GM18499 (cell line): ENCODE measurements around the gene WDR5B.

Experiments
- ATAC-seq: cut with Tn5 transposase; IDR thresholded peaks from one replicate; pipeline ENCODE4 v1.9.1; 2021; ENCODE audit warnings: moderate number of reproducible peaks; ENCODE audit not compliant: insufficient read depth, unreplicated experiment

Gene WDR5B

DNA sequence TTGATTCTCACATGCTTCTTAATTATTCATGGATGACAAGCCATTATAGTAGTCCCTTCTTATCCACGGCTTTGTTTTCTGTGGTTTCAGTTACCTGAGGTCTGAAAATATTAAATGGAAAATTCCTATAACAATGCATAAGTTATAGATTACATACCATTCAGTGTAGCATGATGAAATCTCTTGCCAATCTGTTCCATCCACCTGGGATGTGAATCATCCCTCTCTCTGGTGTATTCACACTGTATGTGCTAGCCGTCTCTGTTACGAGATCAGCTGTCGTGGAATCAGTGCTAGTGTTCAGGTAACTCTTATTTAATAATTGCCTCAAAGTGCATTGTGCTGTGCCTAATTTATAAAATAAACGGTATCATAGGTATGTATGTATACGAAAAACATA, 5.2 kb downstream of the WDR5B start:
- ATAC-seq, result no peak

DNA sequence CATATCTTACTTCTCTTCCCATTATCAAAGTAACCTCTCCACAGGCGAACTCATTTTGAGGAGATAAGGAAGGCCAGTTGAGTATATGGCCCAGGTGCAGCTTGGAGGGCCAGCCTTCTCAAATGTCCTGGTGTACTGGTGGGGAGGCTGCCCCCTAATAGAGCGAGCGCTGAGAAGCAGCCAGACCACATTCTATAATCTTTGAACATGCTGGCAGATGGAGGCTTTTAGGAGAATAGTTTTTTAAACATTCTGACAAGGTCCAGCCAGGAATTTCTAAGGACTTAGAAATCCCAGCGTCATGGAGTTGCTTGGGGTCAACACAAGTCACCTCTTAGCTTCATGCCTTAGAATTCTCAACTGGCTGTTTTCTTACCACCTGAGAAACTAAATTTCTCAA, 5.8 kb downstream of the WDR5B start:
- ATAC-seq, result no peak

DNA sequence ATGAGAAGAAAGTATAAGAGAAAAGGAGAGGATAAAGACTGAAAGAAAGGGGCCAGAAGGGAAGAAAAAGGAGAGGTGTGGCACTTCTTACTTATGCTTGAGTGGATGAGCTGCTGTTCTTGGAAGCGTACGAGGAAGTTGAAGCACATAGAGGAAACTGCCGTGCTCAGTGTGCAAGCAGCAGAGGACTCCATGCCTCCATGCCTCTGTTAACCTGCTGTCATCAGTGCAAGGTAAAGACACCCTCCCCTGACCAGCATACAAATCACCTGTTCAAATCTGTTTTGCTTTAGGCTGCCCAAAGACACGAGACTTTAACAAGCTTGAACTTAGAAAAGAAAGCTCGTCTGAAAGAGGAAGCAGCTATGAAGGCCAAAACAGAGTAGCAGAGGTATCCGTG, 6.4 kb downstream of the WDR5B start:
- no peak for ATAC-seq

DNA sequence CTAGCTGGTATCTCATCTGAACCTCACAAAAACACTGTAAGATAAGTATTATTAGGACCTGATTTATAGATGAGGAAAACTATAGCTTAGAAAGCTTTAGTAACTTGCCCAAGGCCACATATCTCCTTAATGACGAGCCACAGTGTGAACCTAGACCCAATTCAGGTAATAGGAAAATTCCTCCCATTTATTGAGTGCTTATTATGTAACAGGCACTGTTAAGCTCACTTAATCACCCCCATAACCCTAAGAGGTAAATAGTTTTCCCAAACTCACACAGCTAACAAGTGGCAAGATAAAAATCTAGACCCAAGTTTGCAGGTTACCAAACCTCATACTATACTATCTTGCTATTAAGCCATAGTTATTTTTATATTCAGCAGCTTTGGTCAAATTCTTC, 7.9 kb downstream of the WDR5B start:
- ATAC-seq, result no peak

DNA sequence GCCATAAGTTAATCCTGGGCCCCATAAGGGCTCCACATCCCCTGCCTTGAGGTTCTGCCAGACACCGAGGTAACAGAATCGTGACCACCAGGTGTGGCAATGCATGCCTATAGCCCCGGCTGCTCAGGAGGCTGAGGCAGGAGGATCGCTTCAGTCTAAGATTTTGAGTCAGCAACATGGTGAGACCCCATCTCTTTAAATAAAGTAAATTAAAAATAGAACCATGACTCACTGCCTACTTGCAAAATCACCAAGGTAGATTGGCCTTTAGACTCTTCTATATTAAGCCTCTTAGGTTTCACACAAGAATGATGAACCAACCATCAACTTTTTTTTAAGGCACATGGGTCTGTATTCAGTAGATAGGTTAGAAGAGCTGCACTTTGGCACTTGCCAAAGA, 9.7 kb downstream of the WDR5B start:
- ATAC-seq, result no peak

DNA sequence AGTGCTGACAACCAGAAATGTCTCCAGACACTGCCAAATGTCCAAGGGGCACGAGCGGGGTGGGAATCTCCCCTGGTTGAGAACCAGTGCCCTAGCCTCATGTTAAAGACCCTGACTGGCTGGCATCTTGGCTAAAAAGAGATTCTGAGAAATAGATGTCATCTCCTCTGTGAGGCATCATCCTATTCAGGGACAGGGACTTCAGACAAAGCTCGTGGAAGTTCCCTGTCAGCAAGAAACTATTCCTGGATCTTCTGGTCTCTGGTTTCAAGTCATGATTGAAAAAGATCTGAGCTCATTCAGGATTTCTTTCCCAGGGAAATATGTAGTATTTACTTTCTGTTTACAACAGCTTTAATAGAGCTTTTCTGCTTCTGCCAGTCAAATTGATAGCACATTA, 10.8 kb downstream of the WDR5B start:
- ATAC-seq, result no peak

DNA sequence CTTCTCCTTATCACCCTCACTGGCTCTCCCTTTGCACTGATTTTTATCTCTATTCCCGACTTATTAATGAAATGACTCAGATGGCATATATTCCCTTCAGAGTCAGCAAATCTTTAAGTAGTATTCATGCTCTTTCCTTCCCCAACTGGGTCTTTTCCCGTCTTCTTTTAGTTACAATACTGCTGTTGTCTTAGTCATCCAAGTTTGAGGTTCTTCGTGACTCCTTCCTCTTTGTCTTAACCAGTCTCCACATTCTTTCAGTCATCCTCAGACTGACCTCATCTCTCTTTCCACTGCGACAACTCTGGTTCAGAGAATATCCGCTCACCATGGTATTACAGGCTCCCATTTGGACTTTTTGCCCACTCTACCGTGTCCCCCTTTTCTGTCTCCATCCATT, 12.4 kb downstream of the WDR5B start:
- ATAC-seq, result no peak

DNA sequence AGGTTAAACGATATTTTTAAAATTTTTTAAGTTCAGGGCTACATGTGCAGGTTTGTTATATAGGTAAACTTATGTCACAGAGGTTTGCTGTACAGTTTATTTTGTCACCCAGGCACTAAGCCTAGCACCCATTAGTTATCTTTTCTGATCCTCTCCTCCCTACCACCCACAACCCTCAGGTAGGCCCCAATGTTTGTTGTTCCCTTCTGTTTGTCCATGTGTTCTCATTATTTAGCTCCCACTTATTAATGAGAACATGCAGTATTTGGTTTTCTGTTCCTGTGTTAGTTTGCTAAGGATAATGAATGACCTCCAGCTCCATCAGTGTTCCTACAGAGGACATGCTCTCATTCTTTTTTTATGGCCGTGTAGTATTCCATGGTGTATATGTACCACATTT, 16.9 kb downstream of the WDR5B start:
- ATAC-seq, result no peak

DNA sequence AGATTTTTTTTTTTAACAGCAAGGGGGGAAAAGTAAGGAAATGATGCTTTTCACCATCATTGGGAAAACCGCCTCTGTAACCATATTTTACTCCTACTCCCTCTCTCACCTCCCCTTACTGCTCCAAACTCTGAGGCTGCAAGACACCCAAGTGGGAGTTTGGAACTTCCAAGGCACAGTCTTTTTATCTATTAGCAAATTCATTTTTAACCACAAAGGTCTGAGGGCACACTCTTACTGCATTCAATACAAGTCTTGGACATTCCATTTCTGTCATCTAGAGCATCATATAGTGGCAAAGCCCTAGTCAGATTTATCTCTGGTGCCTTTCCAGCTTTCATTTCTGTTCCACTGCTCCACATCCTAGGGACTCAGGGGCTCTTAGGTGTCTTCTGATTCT, 18.7 kb downstream of the WDR5B start:
- ATAC-seq, result no peak

DNA sequence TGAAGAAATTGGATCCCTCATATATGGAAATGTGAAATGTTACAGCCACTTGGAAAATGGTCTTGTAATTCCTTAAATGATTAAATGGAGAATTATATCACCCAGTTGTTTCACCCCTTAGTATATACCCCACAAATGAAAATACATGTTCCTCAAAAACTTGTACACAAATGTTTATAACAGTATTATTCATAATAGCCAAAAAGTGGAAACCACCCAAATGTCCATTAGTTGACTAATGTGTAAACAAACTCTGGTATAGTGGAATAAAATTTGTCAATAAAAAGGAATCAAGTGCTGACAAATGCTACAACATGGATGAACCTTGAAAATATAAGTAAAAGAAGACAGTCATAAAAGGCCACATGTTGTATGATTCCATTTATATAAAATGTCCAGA, 19.4 kb downstream of the WDR5B start:
- no peak for ATAC-seq

DNA sequence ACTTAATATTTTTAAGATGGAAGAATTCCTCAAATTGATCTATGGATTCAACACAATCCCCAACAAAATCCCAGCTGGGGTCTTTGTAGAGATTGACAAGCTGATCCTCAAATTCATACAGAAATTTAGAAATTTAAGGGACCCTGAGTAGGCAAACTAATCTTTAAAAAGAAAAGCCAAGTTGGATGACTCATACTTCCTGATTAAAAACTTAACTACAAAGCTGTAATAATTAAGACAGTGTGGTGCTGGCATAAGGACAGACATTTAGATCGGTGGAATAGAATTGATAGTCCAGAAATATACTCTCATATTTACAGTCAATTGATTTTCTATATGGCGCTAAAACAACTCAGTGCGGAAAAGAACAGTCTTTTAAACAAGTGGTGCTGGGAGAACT, 20.3 kb downstream of the WDR5B start:
- ATAC-seq, result no peak

DNA sequence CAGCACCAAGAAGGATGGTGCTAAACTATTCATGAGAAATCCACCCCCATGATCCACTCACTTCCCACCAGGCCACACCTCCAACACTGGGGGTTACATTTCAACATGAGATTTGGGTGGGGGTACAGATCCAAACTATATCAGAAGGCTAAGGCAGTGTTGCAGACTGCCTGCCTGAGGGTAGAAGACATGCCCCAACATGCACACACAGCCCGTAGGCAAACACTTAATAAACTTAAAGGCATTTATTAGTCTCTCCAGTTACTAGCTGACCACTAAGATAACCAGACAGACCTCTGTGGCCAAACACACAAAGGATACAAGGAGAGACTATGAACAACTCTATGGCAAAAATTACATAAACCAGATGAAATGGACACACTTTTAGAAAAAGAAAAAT, 21.7 kb downstream of the WDR5B start:
- ATAC-seq, result no peak

DNA sequence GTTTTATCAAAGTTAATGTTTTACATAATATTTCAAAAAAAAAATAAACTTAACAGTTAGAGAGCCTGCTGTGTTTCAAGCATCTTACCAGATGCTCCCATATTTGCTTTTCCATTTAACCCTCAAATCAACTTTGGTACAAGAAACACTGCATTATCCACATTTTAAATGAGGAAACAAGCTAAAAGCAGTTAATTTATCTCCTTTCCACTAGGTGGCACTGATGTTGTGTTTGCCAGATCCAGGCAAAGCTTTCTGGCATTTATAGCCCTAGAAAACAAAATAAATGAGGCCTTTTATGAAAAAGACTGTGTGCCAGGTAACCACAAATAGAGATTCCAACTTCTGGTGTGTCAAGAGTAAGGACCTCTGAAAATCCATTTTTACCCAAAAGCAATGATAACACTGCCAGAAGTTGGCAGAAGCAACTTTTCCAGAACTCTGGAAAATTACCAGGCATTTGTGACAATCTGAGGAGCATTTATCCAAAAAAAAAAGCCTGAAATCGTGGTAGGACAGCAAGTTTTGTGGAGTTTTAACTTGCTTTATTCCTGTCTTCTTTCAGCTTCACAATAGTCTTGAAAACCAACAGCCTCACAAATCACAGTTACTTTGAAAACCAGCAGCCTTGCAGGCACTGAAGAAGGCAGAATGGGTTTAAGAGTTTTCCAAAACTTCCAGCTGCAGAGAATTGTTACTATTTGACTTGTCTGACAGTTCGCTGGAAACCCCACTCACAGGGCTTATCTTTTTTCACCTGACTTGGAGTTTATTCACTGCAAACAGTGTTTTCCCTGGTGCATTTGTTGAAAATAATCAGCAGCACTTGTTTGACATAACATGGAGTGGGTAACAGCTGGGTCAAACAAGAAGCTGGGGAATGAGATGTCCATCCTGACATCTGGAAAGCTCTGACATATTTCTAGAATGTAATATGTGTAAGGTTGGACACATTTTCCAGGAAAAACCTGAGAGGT, 22.7 kb downstream of the WDR5B start:
- ATAC-seq, result no peak

DNA sequence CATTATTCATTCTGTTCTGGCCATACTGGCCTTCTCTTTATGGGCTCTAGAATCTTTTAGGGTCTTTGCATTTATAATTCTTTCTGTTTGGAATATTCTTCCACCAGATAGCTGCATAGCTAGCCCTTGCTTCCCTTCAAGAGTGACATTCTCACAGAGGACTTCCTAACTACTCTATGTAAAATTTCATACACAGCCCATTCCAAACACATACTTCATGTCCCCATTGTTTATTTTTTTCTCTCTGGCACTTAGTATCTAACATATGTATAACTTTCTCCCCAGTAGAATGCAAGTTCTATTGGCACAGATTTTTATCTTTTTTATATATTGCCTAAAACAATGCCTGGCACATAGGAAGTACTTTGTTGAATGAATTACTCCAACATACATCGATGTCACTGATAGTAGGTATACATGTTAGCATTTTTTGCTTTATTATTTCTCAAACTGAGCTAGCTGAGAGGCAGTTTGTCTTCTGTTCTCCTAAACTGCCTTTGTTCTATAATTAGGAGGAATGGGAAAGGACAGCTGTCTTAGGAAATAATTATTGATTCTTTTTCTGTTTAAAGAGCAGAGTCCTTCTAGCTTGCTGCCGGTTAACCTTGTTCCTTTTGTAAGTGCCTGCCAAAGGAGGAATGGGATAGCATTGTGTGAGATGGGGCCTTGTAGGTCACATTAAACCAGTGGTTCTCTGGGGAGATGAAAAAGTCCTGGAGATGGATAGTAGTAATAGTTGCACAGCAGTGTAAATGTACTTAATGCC, 24.0 kb downstream of the WDR5B start:
- no peak for ATAC-seq

DNA sequence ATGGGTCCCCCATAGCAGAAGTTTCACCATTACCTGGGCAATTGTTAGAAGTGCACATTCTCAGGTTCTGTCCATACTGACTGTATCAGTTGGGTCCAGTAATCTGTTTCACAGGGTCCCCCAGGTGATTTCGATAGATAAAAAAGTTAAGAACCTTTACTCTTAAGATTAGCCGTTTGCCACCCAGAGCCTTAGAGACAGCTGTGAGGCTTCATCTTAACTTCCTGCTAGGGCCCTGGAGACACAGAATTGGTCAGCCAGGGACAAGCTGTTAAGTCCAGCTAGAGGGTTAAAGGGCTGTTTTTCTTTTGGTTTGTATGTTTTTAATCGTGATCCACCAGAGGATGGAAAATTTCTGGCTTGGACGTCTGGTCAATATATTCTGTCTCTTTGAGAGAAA, 25.2 kb downstream of the WDR5B start:
- ATAC-seq, result no peak

DNA sequence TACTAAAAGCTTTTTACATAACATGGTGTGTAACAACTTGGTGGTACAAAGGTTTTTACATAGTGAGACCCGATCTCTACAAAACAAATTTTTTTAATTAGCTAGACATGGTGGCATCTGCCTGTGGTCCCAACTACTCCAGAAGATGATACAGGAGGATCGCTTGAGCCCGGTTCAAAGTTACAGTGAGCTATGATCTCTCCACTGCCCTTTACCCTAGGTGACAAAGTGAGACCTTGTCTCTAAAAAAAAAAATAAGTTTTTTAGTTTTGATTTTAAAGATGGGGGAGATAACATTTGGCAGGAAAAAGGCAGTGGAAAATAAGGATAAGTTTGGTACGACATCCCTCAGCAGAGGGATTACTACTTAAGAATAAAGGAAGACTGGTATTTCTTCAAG, 26.0 kb downstream of the WDR5B start:
- ATAC-seq, result no peak

DNA sequence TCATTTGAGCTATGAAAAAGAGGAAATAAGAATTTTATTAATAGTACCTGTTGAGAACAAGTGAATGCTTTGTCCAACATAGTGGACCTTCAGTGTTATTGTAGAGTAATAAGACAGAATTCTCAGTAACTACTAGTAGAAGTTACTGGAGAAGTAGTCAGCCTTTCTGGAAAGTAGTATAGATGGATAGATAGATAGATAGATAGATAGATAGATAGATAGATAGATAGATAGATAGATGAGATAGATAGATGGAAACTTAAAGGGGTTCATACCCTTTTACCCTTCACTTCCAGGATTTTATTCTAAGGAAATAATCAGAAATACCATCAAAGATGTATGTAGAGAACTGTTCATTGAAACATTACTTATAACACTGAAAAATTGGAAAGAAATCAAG, 26.7 kb downstream of the WDR5B start:
- no peak for ATAC-seq

DNA sequence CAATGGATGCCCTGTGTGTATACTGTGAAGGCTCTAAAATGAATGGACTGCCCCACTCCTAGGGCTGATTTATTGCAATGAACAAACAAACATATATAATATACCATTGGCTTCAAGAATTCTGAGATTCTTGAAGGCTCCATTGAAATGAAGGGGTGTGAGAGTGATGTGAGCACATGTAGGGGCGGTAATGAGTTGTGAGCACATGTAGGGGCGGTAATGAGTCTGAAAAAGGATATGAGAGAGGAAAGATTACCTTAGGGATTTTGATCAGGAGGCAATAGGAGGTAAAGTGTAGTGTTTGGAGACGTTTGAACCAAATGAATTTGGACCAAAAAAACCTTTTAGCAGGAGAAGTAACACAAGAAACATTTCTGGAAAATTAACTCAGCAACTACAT, 28.2 kb downstream of the WDR5B start:
- ATAC-seq, result no peak

DNA sequence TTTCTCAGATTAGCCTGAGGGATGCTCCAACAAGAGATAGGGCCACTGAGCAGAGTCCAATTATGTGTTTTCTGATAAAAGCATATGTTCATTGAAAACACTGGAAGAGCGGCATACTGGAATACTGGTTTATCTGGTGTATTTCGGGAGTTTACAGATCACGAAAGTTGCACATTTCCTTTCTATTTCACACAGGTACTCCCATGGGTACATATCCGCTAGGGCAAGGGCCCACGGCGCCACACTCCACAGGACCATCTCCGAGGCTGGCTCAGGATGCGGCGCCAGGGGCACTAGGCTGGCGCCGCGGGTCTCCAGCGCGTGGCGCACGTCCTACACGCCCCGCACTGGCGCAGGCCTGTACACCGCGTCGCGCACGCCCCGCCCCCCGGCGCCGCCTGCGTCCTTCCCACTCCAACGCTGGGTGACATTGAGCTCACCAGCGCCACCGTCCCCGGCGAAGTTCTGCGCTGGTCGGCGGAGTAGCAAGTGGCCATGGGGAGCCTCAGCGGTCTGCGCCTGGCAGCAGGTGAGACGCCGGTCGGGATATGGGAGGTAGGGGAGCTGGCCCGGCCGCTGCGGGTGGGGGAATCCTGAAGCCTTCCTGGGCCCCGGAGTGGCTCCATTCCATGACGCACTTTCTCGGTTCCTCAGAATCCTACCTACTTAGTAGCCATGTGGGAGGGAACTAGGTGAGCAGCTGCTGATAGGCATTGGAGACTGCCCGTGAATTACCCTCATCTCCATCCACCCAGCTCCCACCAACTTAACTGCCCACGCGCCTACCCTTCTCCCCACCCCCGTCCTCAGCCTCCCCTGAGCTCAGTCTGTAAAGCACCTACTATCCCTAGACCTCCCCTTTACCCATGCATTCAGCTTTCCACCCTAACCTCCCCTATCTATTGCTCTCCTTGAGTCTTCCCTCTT, 31.8 kb downstream of the WDR5B start, which contains the start of gene FAM162A:
TSS of gene FAM162A (plus strand) at position 412 of the 927 bp plus-strand sequence. CDS start at position 496, 84 bp downstream.
- peak; percentile 73 for ATAC-seq

DNA sequence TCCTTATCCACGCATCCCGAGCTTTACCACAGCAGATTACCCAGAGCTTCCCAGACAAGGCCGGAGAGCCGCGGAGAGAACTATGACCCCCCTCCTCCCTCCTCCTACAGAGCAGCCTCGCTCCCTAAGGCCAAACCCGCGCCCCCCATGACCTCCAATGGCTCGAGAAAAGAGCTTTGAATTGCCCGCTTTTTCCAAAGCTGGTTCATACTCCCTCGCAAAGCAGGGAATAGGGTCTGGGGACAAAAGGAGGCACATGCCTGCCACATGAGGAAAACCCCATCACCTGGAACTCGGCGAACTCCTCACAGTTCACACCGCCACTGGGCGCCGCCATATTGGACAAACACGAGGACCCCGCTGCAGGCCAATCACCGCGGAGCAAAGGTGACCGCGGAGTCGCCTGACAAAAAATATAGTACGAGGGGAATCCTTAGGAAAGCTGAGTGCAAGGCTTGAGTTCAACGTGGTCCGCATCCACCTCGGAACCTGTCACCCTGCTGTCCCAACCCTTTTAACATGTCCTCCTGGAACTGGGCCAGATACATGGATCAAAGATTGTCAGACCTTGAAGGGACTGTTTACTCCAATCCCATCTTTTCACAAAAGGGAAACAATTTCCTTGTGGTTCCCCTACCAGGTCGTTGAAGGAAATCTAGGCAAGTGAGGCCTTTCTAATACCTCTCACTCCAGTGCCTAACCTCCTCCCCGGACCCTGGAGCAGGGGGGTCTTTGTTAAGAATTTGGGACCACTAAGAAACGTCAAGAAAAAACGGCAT, 32.8 kb downstream of the WDR5B start, which contains the start of gene MIX23:
TSS of gene MIX23 (minus strand) at position 344 of the 779 bp plus-strand sequence. CDS start at position 337, 7 bp downstream.
- ATAC-seq, result no peak
